Activated CD4-positive, alpha-beta T cell treated with anti-CD3 and anti-CD28 coated beads for 36 hours (primary cell): Measurements from ENCODE around the gene ABCC9. TPM values are rescaled to one million over a fixed set of nuclear protein-coding genes. Genes with fewer than 3 reads are reported as not detected.

Experiments used
- ATAC-seq: fragments of 200-7000 bp; cut with Tn5 transposase; one replicate; pipeline ENCODE4 v1.10.0; 2021; ENCODE audit warnings: mild to moderate bottlenecking, moderate library complexity
- CTCF ChIA-PET: fragments of 350-600 bp; sonication (Branson Sonifier 250); formaldehyde crosslinking; loops from one replicate; lab custom pipeline; 2021; ENCODE audit warnings: antibody characterized with exemption; lab: Charles Lee
- POLR2A ChIA-PET: fragments of 350-600 bp; sonication (Branson Sonifier 250); formaldehyde crosslinking; loops from one replicate; lab custom pipeline; 2021; ENCODE audit warnings: antibody characterized with exemption, inconsistent platforms; lab: Charles Lee
- DNase-seq: peaks from one replicate; pipeline ENCODE4 v3.0.0-alpha.2; 2020
- H3K27ac Mint-ChIP-seq: one replicate; pipeline ENCODE4 v1.8.0; 2021; ENCODE audit warnings: mixed read lengths
- H3K27me3 Mint-ChIP-seq: one replicate; pipeline ENCODE4 v1.8.0; 2021; ENCODE audit warnings: mixed read lengths
- H3K36me3 Mint-ChIP-seq: one replicate; pipeline ENCODE4 v1.8.0; 2021; ENCODE audit warnings: low read depth, mixed read lengths
- H3K4me1 Mint-ChIP-seq: one replicate; pipeline ENCODE4 v1.8.0; 2021; ENCODE audit warnings: mixed read lengths
- H3K4me3 Mint-ChIP-seq: one replicate; pipeline ENCODE4 v1.8.0; 2021; ENCODE audit warnings: mild to moderate bottlenecking, moderate library complexity, mixed read lengths
- H3K9me3 Mint-ChIP-seq: one replicate; pipeline ENCODE4 v1.8.0; 2021; ENCODE audit warnings: low read depth, mixed read lengths
- intact Hi-C, 2 experiments: fragments of 100-400 bp; cut with DNase I in 1 of 2; cut with micrococcal nuclease in 1 of 2; formaldehyde crosslinking; loops; one replicate each; pipeline versions ENCODE4 v1.14.2 to v1.15.1; 2022 to 2024; cut with DNase I, micrococcal nuclease
- total RNA-seq, 2 experiments: library from RNA; stranded (reverse); gene quantifications; one replicate each; pipeline ENCODE4 v1.2.3, GENCODE V29; 2021

Gene ABCC9
- total RNA-seq, 2 experiments from 2014 or later: not detected

DNA sequence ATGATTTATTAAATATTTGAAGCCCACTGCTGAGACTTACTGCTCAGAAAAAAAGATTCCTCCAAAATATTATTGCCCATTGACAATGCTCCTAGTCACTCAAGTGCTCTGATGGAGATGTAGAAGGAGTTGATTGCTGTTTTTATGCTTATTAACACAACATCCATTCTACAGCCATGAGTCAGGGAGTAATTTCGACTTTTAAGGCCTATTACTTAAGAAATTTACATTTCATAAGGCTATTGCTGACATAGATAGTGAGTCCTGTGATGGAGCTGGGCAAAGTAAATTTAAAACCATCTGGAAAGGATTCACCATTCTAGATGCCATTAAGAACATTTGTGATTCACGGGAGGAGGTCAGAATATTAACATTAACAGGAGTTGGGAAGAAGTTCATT lies 171.9 kb downstream of the ABCC9 start:
- ChIA-PET CTCF (interaction anchor here (0.8 kb wide), 1 partner anchor 9 kb away, joined by 3 read pairs; no protein-coding TSS in a partner anchor), POLR2A (no interaction called here)
- ATAC-seq: no peak
- intact Hi-C loops: no loop called here
- Mint-ChIP-seq H3K4me1 (peaks cover 4% of the 10 kb centered on the region), H3K9me3 (no peaks in the 10 kb centered on the region), H3K27ac (no peak overlapping the region), H3K4me3 (no peak overlapping the region), H3K36me3 (no peaks in the 10 kb centered on the region), H3K27me3 (peaks cover 12% of the 10 kb centered on the region)
- DNase-seq: no peak

DNA sequence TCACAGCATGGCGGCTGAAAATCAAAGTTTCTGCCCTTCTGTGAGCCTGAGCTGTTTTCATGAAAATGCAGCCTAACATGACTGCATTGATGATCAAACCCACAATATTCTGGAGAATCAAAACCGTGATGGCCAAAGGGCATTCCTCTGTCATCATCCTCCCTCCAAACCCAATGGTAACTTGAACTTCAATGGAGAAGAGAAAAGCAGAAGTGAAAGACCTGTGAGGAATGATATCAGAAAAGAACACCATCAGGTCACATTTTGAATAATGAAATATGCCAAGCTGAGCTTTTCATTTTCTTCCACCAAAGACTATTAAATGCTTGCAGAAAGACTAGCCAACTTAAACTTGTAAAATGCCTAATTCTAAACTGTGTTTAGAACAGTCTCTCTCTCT lies 174.8 kb downstream of the ABCC9 start:
- no peaks in the 10 kb centered on the region for H3K36me3 Mint-ChIP-seq
- DNase-seq (no peak), ATAC-seq (no peak)
- intact Hi-C loops: no loop called here
- no peaks in the 10 kb centered on the region for H3K9me3 Mint-ChIP-seq
- no peak overlapping the region for H3K27ac Mint-ChIP-seq
- CTCF ChIA-PET: no interaction called here
- peaks cover 7% of the 10 kb centered on the region for H3K27me3 Mint-ChIP-seq
- POLR2A ChIA-PET: no interaction called here
- no peak overlapping the region for H3K4me3 Mint-ChIP-seq
- no peaks in the 10 kb centered on the region for H3K4me1 Mint-ChIP-seq

DNA sequence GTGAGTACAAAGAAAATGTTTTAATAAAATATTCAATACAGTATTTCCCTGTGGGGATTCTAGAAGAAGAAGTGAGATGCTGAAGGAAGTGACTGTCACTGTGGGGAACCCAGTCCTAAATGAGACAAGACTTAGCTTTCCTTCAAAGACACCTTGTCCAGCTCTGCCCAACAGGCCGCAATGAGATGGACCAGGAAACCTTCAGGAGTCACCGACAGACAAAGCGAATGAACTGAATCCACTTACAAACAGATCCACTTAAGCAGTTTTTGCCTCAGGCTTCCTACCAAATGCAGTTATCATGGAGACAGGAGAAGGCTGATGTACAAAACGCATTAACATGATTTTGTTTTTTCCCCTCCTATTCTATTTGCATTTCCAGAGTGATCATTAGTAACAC lies 176.3 kb downstream of the ABCC9 start:
- no peaks in the 10 kb centered on the region for H3K4me1 Mint-ChIP-seq
- no peak overlapping the region for H3K27ac Mint-ChIP-seq
- H3K9me3 Mint-ChIP-seq: no peaks in the 10 kb centered on the region
- CTCF ChIA-PET: no interaction called here
- H3K36me3 Mint-ChIP-seq: no peaks in the 10 kb centered on the region
- POLR2A ChIA-PET: interaction anchor here (0.6 kb wide), 1 partner anchor 645 kb away, joined by 4 read pairs; no protein-coding TSS in a partner anchor
- DNase-seq (no peak), ATAC-seq (no peak)
- intact Hi-C loops: no loop called here
- H3K4me3 Mint-ChIP-seq: no peak overlapping the region
- peaks cover 7% of the 10 kb centered on the region for H3K27me3 Mint-ChIP-seq

- H3K4me1 Mint-ChIP-seq: no peaks in the 10 kb centered on the region
These were observed 177.2 kb downstream of the ABCC9 start for GRCh38 chr12:21764065-21764464.

GRCh38 chr12:21763531-21763930 lies 177.7 kb downstream of the ABCC9 start:
- peaks cover 5% of the 10 kb centered on the region for H3K27me3 Mint-ChIP-seq
- no peak for ATAC-seq
- CTCF ChIA-PET: no interaction called here
- H3K4me1 Mint-ChIP-seq: no peaks in the 10 kb centered on the region
- intact Hi-C loops: no loop called here
- no peaks in the 10 kb centered on the region for H3K36me3 Mint-ChIP-seq
- POLR2A ChIA-PET: no interaction called here
- H3K4me3 Mint-ChIP-seq: no peak overlapping the region
- H3K27ac Mint-ChIP-seq: no peak overlapping the region
- no peak for DNase-seq
- no peaks in the 10 kb centered on the region for H3K9me3 Mint-ChIP-seq

More at GRCh38 chr12:21764065-21764464, 177.2 kb downstream of the ABCC9 start:
- Mint-ChIP-seq H3K9me3 (no peaks in the 10 kb centered on the region), H3K36me3 (no peaks in the 10 kb centered on the region), H3K27me3 (peaks cover 5% of the 10 kb centered on the region), H3K27ac (no peak overlapping the region), H3K4me3 (no peak overlapping the region)
- ChIA-PET POLR2A (no interaction called here), CTCF (no interaction called here)
- intact Hi-C loops: no loop called here
- DNase-seq (no peak), ATAC-seq (no peak)

DNA sequence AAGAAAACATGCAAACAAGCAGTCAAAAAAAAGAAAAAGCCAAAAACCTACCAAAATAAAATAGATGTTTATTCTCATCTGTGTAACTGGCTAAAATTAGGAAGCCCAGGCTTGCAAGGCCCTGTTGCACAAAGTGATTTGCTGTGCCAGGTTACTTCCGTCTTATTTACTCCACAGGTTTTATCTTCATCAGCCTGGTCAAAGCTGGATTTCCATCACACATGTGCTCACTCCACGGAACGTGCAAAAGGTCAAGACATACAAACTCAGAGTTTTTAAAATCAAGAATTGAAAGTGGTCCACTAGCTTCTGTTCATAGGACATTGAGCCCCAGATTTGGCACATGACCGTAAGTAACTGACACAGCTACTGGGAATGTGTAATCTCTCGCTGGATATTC lies 181.5 kb downstream of the ABCC9 start:
- ChIA-PET CTCF (no interaction called here), POLR2A (no interaction called here)
- H3K27ac Mint-ChIP-seq: no peak overlapping the region
- H3K27me3 Mint-ChIP-seq: peaks cover 8% of the 10 kb centered on the region
- intact Hi-C loops: no loop called here
- H3K4me3 Mint-ChIP-seq: no peak overlapping the region
- H3K9me3 Mint-ChIP-seq: no peaks in the 10 kb centered on the region
- no peaks in the 10 kb centered on the region for H3K36me3 Mint-ChIP-seq
- no peaks in the 10 kb centered on the region for H3K4me1 Mint-ChIP-seq
- no peak for DNase-seq
- no peak for ATAC-seq

- Mint-ChIP-seq H3K36me3 (no peaks in the 10 kb centered on the region), H3K9me3 (no peaks in the 10 kb centered on the region), H3K27ac (no peak overlapping the region), H3K27me3 (peaks cover 5% of the 10 kb centered on the region), H3K4me1 (no peaks in the 10 kb centered on the region), H3K4me3 (no peak overlapping the region)
- intact Hi-C loops: no loop called here
- ATAC-seq: no peak
- POLR2A ChIA-PET: no interaction called here
- CTCF ChIA-PET: no interaction called here
- no peak for DNase-seq
These were observed 183.5 kb downstream of the ABCC9 start for GRCh38 chr12:21757735-21758134.

DNA sequence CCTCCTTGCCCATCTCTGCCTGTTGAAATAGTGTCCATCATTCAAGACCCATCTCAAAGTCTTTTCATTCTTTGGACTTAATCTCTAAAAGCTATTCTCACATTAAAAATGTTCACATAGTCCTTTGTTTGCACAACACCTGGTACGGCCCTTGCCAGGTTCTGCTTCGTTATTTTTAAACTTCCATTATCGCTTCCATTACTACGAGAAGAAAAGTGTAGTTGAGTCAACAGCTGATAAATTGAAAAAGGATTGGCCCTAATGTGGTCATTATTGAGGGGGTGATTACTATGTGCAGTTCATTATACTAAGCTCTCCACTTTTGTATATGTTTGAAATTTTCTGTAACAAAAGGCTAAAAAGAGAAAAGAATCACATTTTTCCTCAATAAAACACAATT lies 184.5 kb downstream of the ABCC9 start:
- DNase-seq (no peak), ATAC-seq (no peak)
- Mint-ChIP-seq H3K27me3 (peaks cover 5% of the 10 kb centered on the region), H3K27ac (no peak overlapping the region), H3K4me1 (no peaks in the 10 kb centered on the region), H3K36me3 (no peaks in the 10 kb centered on the region), H3K4me3 (no peak overlapping the region), H3K9me3 (no peaks in the 10 kb centered on the region)
- CTCF ChIA-PET: interaction anchor here (0.9 kb wide), 1 partner anchor 22 kb away, joined by 3 read pairs; no protein-coding TSS in a partner anchor
- intact Hi-C loops: no loop called here
- POLR2A ChIA-PET: no interaction called here

DNA sequence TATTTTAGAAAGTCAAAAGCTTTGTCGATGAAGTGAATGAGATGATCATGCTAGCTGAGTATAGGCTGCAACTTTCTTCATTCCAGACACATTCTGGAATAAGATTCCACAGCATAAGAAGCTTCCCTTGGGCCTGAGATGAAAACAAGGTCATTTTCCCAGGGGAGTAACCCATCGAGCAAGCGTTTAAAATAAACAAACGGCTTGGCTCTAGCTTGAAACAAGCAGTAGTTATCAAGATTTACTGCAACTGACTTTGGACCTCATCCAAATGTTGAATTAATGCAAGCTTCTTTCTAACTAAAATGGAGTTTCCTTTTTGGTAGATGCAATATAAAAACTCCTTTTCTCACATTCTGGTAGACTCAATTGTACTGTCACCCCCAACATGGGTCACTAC lies 189.7 kb downstream of the ABCC9 start:
- peaks cover 9% of the 10 kb centered on the region for H3K27me3 Mint-ChIP-seq
- DNase-seq (no peak), ATAC-seq (no peak)
- intact Hi-C loops: no loop called here
- no peak overlapping the region for H3K27ac Mint-ChIP-seq
- no peaks in the 10 kb centered on the region for H3K36me3 Mint-ChIP-seq
- ChIA-PET CTCF (no interaction called here), POLR2A (no interaction called here)
- no peaks in the 10 kb centered on the region for H3K9me3 Mint-ChIP-seq
- H3K4me1 Mint-ChIP-seq: no peaks in the 10 kb centered on the region
- no peak overlapping the region for H3K4me3 Mint-ChIP-seq

Other genes with a start within 250 kb of the ABCC9 start
- not detected for gene KCNJ8, start 166.7 kb downstream of the ABCC9 start, total RNA-seq
- 10 to 100 TPM; 33.5 to 52.1 TPM for gene CMAS, start 104.8 kb upstream of the ABCC9 start, total RNA-seq